Endodermal cell (in vitro differentiated cells): ENCODE data around the gene ZPR1. TPM values are rescaled to one million over a fixed set of nuclear protein-coding genes. Genes with fewer than 3 reads are reported as not detected.

Experiments used
- DNase-seq: peaks from one replicate; pipeline ENCODE4 v3.0.0-alpha.2; 2017
- H3K27ac ChIP-seq: 2 replicates; pipeline ENCODE4 v1.5.1; 2013; ENCODE audit warnings: mild to moderate bottlenecking, low read depth, low read length, moderate library complexity
- H3K27me3 ChIP-seq: 2 replicates; pipeline ENCODE4 v1.6.1; 2013; ENCODE audit warnings: mild to moderate bottlenecking, low read length, moderate library complexity; ENCODE audit not compliant: insufficient read depth, control insufficient read depth, poor library complexity, severe bottlenecking
- H3K36me3 ChIP-seq: 2 replicates; pipeline ENCODE4 v1.7.0; 2013; ENCODE audit warnings: mild to moderate bottlenecking, low read length, moderate library complexity; ENCODE audit not compliant: control insufficient read depth, insufficient read depth
- H3K4me1 ChIP-seq: one replicate; pipeline ENCODE4 v1.7.0; 2013; ENCODE audit warnings: low read length; ENCODE audit not compliant: control insufficient read depth, insufficient read depth
- H3K4me3 ChIP-seq: 2 replicates; pipeline ENCODE4 v1.5.1; 2013; ENCODE audit warnings: mild to moderate bottlenecking, low read length, moderate library complexity
- H3K9ac ChIP-seq: 2 replicates; pipeline ENCODE4 v1.6.1; 2013; ENCODE audit warnings: mild to moderate bottlenecking, low read length, moderate library complexity; ENCODE audit not compliant: poor library complexity, severe bottlenecking; ENCODE audit errors: extremely low read depth
- H3K9me3 ChIP-seq: 2 replicates; pipeline ENCODE4 v1.6.1; 2013; ENCODE audit warnings: mild to moderate bottlenecking, low read length, moderate library complexity; ENCODE audit not compliant: control insufficient read depth
- H3K27ac Mint-ChIP-seq: 2 replicates; pipeline ENCODE4 v1.8.0; 2020; ENCODE audit warnings: mixed read lengths
- H3K27me3 Mint-ChIP-seq: 2 replicates; pipeline ENCODE4 v1.8.0; 2021; ENCODE audit warnings: mild to moderate bottlenecking, mixed read lengths; ENCODE audit not compliant: insufficient read depth
- H3K36me3 Mint-ChIP-seq: 2 replicates; pipeline ENCODE4 v1.8.0; 2020; ENCODE audit warnings: low read depth, mixed read lengths
- H3K4me1 Mint-ChIP-seq: 2 replicates; pipeline ENCODE4 v1.8.0; 2020; ENCODE audit warnings: mixed read lengths
- H3K4me3 Mint-ChIP-seq: 2 replicates; pipeline ENCODE4 v1.8.0; 2020; ENCODE audit warnings: mild to moderate bottlenecking, moderate library complexity, mixed read lengths
- H3K9me3 Mint-ChIP-seq: 2 replicates; pipeline ENCODE4 v1.8.0; 2020; ENCODE audit warnings: mild to moderate bottlenecking, mixed read lengths
- CTCF ChIP-seq: fragments of 200-600 bp; sonication (generic); conservative IDR thresholded peaks from 2 replicates; pipeline ENCODE4 v1.5.0; 2021; ENCODE audit warnings: antibody characterized with exemption, mild to moderate bottlenecking
- WGBS, 2 experiments: methylation state at CpG; one replicate each; pipeline versions ENCODE4 v1.1.5 to v1.1.7; 2013; ENCODE audit warnings: missing lambda C conversion rate in 2 of 2, mixed read lengths in 1 of 2; ENCODE audit not compliant: insufficient coverage in 1 of 2, insufficient read length in 1 of 2; 5-methylcytosine and 5-hydroxymethylcytosine counted together
- total RNA-seq, 2 donors: library from RNA; stranded (reverse); fragmentation: NEBNext Ultra II Directional in 1 of 2; extraction: Animal tissue kit (Norgen Biotek cat#: 25700) in 1 of 2; gene quantifications; 2 replicates in 1 of 2; 3 replicates in 1 of 2; pipeline ENCODE4 v1.2.1, GENCODE V29; 2021

Gene ZPR1
- total RNA-seq, 2 donors from 2014 or later = 59.2 to 63.4 TPM

GRCh38 chr11:116788975-116789374, 1.2 kb upstream of the ZPR1 start:
- DNase-seq = peak; percentile 48
- WGBS, 2 experiments = 93 to 95% methylated on average over 2 to 3 of the region's 4 CpGs
- Mint-ChIP-seq H3K27me3 (peaks cover 27% of the 10 kb centered on the region), H3K4me1 (peaks cover 20% of the 10 kb centered on the region), H3K27ac (no peak overlapping the region), H3K36me3 (peaks cover 32% of the 10 kb centered on the region), H3K9me3 (no peaks in the 10 kb centered on the region), H3K4me3 (peak overlapping the region; percentile 95)
- no peak overlapping the region for H3K27ac ChIP-seq
- H3K36me3 ChIP-seq = peaks cover 27% of the 10 kb centered on the region
- no peaks in the 10 kb centered on the region for H3K9me3 ChIP-seq
- H3K27me3 ChIP-seq = peaks cover 6% of the 10 kb centered on the region
- no peak for TF ChIP-seq CTCF
- H3K9ac ChIP-seq = no peak overlapping the region
- H3K4me1 ChIP-seq = peaks cover 5% of the 10 kb centered on the region
- H3K4me3 ChIP-seq = peak overlapping the region; percentile 93

GRCh38 chr11:116788534-116788933, 711 bp upstream of the ZPR1 start:
- TF ChIP-seq CTCF = no peak
- 60 to 82% methylated on average over 1 to 4 of the region's 4 CpGs for WGBS, 2 experiments
- Mint-ChIP-seq H3K27me3 (peaks cover 27% of the 10 kb centered on the region), H3K36me3 (peaks cover 35% of the 10 kb centered on the region), H3K9me3 (no peaks in the 10 kb centered on the region), H3K4me1 (peaks cover 20% of the 10 kb centered on the region), H3K27ac (peak overlapping the region; percentile 97), H3K4me3 (peak overlapping the region; percentile 95)
- Histone ChIP-seq H3K4me1 (peaks cover 5% of the 10 kb centered on the region), H3K36me3 (peaks cover 32% of the 10 kb centered on the region), H3K4me3 (peak overlapping the region; percentile 93), H3K27ac (no peak overlapping the region), H3K9ac (peak overlapping the region; percentile 66), H3K9me3 (no peaks in the 10 kb centered on the region), H3K27me3 (peaks cover 6% of the 10 kb centered on the region)
- DNase-seq = no peak

- Histone ChIP-seq H3K27me3 (peaks cover 6% of the 10 kb centered on the region), H3K9me3 (no peaks in the 10 kb centered on the region), H3K4me1 (peaks cover 5% of the 10 kb centered on the region), H3K9ac (peak overlapping the region; percentile 66), H3K4me3 (peak overlapping the region; percentile 93), H3K36me3 (peaks cover 43% of the 10 kb centered on the region), H3K27ac (no peak overlapping the region)
- no peaks in the 10 kb centered on the region for H3K9me3 Mint-ChIP-seq
- no peak for DNase-seq
- H3K27ac Mint-ChIP-seq = peak overlapping the region; percentile 35
- 0% methylated on average over 1 to 14 of the region's 15 CpGs for WGBS, 2 experiments
- H3K4me3 Mint-ChIP-seq = peak overlapping the region; percentile 95
- H3K27me3 Mint-ChIP-seq = peaks cover 27% of the 10 kb centered on the region
- no peak for TF ChIP-seq CTCF
- H3K36me3 Mint-ChIP-seq = peaks cover 46% of the 10 kb centered on the region
- peaks cover 16% of the 10 kb centered on the region for H3K4me1 Mint-ChIP-seq
These were observed 412 bp downstream of the ZPR1 start for GRCh38 chr11:116787436-116787785.
